ENCODE data around the gene EBF3.

The EBF3 gene

GRCh38 chr10:129911451-129912165 is 52.5 kb downstream of the EBF3 start:
- DNase-seq (ENCODE audit: low spot score): no peak

GRCh38 chr10:129910861-129911260 is 53.2 kb downstream of the EBF3 start:
- DNase-seq (ENCODE audit: low spot score): no peak

- DNase-seq (ENCODE audit: low spot score): no peak
These were observed 54.4 kb downstream of the EBF3 start for GRCh38 chr10:129909531-129910256.

GRCh38 chr10:129909080-129909479 is 55.0 kb downstream of the EBF3 start:
- no peak for DNase-seq (ENCODE audit: low spot score)

GRCh38 chr10:129908406-129908805 is 55.7 kb downstream of the EBF3 start:
- DNase-seq (ENCODE audit: low spot score): no peak

GRCh38 chr10:129905553-129905952 is 58.5 kb downstream of the EBF3 start:
- no peak for DNase-seq (ENCODE audit: low spot score)

- DNase-seq (ENCODE audit: low spot score): no peak
These were observed 59.8 kb downstream of the EBF3 start for GRCh38 chr10:129904323-129904722.

- no peak for DNase-seq (ENCODE audit: low spot score)
These were observed 62.6 kb downstream of the EBF3 start for GRCh38 chr10:129901389-129902006.

- DNase-seq (ENCODE audit: low spot score): no peak
These were observed 63.2 kb downstream of the EBF3 start for GRCh38 chr10:129900825-129901224.

- DNase-seq (ENCODE audit: low spot score): no peak
These were observed 64.6 kb downstream of the EBF3 start for GRCh38 chr10:129899276-129900130.

GRCh38 chr10:129898706-129899268 is 65.3 kb downstream of the EBF3 start:
- DNase-seq (ENCODE audit: low spot score): no peak

- no peak for DNase-seq (ENCODE audit: low spot score)
These were observed 66.0 kb downstream of the EBF3 start for GRCh38 chr10:129897871-129898626.

GRCh38 chr10:129896860-129897200 is 67.2 kb downstream of the EBF3 start:
- DNase-seq (ENCODE audit: low spot score): no peak

GRCh38 chr10:129896136-129896859 is 67.8 kb downstream of the EBF3 start:
- DNase-seq (ENCODE audit: low spot score): no peak

- DNase-seq (ENCODE audit: low spot score): no peak
These were observed 68.3 kb downstream of the EBF3 start for GRCh38 chr10:129895811-129896135.

GRCh38 chr10:129894698-129895097 is 69.4 kb downstream of the EBF3 start:
- DNase-seq (ENCODE audit: low spot score): no peak

GRCh38 chr10:129893104-129894089 is 70.7 kb downstream of the EBF3 start:
- DNase-seq (ENCODE audit: low spot score): no peak

- no peak for DNase-seq (ENCODE audit: low spot score)
These were observed 71.5 kb downstream of the EBF3 start for GRCh38 chr10:129892548-129893052.

GRCh38 chr10:129891806-129892205 is 72.3 kb downstream of the EBF3 start:
- DNase-seq (ENCODE audit: low spot score): no peak
